NCI-H226 (cell line): ENCODE data around the gene FMNL3.
"Not testable (repeated sequence)": the region's sequence is repeated elsewhere in the genome, so short reads cannot be mapped to it uniquely, and the experiment has no call there.

Experiments
- DNase-seq: peaks from one replicate; pipeline ENCODE4 v3.0.0-alpha.2; 2015

The FMNL3 gene

GRCh38 chr12:49707128-49707811 lies at the start of gene FMNL3:
Gene FMNL3, minus strand, starts transcription at chr12:49707405. Its CDS starts 225 bp downstream, at chr12:49707180.
- DNase-seq, result peak; percentile 94

- DNase-seq, result no peak
These were observed 43.8 kb upstream of the FMNL3 start for GRCh38 chr12:49750996-49751393.

- DNase-seq, result peak; percentile 10
These were observed 43.1 kb upstream of the FMNL3 start for GRCh38 chr12:49750027-49750995.

- DNase-seq, result no peak
These were observed 41.6 kb upstream of the FMNL3 start for GRCh38 chr12:49748800-49749199.

- DNase-seq, result no peak
These were observed 41.1 kb upstream of the FMNL3 start for GRCh38 chr12:49748306-49748705.

- DNase-seq, result no peak
These were observed 37.2 kb upstream of the FMNL3 start for GRCh38 chr12:49744363-49744885.

GRCh38 chr12:49741882-49742620 lies 34.8 kb upstream of the FMNL3 start:
- DNase-seq, result peak; percentile 91

- peak; percentile 100 for DNase-seq
These were observed 34.0 kb upstream of the FMNL3 start, which contains the start of gene TMBIM6 for GRCh38 chr12:49740930-49741881. Gene TMBIM6, plus strand, starts transcription at chr12:49741557. Its CDS starts 10,937 bp downstream, at chr12:49752494.

- DNase-seq, result not testable (repeated sequence)
These were observed 33.1 kb upstream of the FMNL3 start for GRCh38 chr12:49740277-49740676.

GRCh38 chr12:49738721-49739120 lies 31.5 kb upstream of the FMNL3 start:
- not testable (repeated sequence) for DNase-seq

GRCh38 chr12:49734900-49735299 lies 27.7 kb upstream of the FMNL3 start:
- DNase-seq, result not testable (repeated sequence)

GRCh38 chr12:49733219-49734017 lies 26.2 kb upstream of the FMNL3 start:
- DNase-seq, result no peak

GRCh38 chr12:49730568-49731101 lies 23.4 kb upstream of the FMNL3 start:
- peak; percentile 16 for DNase-seq

- DNase-seq, result no peak
These were observed 22.8 kb upstream of the FMNL3 start for GRCh38 chr12:49730050-49730449.

GRCh38 chr12:49728446-49728845 lies 21.2 kb upstream of the FMNL3 start:
- no peak for DNase-seq

GRCh38 chr12:49721355-49721754 lies 14.2 kb upstream of the FMNL3 start:
- DNase-seq, result not testable (repeated sequence)

- DNase-seq, result no peak
These were observed 13.0 kb upstream of the FMNL3 start for GRCh38 chr12:49720214-49720613.

- DNase-seq, result not testable (repeated sequence)
These were observed 10.6 kb upstream of the FMNL3 start for GRCh38 chr12:49717800-49718199.

GRCh38 chr12:49716553-49716952 lies 9.3 kb upstream of the FMNL3 start:
- DNase-seq, result no peak

- DNase-seq, result not testable (repeated sequence)
These were observed 6.7 kb upstream of the FMNL3 start for GRCh38 chr12:49713952-49714351.
